ENCODE measurements around the gene TOR4A. TPM values are rescaled to one million over a fixed set of nuclear protein-coding genes. Genes with fewer than 3 reads are reported as not detected.
"Not testable (repeated sequence)": the region's sequence is repeated elsewhere in the genome, so short reads cannot be mapped to it uniquely, and the experiment has no call there.

The TOR4A gene
- total RNA-seq, 1 donor from 2014 or later, result 29.8 TPM

DNA sequence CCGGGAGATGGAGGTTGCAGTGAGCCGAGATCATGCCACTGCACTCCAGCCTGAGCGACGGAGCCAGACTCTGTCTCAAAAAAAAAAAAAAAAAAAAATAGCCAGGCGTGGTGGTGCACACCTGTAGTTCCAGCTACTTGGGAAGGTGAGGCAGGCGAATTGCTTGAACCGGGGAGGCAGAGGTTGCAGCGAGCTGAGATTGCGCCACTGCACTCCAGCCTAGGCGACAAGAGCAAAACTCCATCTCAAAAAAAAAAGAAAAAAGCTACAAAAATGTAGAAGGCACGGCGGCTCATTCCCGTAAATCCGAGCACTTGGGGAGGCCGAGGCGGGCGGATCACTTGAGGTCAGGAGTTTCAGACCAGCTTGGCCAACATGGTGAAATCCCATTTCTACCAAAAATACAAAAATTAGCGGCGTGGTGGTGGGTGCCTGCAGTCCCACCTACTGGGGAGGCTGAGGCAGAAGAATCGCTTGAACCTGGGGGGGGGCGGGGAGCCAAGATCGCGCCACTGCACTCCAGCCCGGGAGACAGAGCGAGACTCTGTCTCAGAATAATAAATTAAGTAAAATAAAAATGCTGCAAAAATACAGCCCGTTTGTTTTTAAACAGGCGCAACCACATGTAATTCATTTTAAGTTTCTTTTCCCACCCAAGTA, 37.9 kb upstream of the TOR4A start:
- not testable (repeated sequence) for DNase-seq

DNA sequence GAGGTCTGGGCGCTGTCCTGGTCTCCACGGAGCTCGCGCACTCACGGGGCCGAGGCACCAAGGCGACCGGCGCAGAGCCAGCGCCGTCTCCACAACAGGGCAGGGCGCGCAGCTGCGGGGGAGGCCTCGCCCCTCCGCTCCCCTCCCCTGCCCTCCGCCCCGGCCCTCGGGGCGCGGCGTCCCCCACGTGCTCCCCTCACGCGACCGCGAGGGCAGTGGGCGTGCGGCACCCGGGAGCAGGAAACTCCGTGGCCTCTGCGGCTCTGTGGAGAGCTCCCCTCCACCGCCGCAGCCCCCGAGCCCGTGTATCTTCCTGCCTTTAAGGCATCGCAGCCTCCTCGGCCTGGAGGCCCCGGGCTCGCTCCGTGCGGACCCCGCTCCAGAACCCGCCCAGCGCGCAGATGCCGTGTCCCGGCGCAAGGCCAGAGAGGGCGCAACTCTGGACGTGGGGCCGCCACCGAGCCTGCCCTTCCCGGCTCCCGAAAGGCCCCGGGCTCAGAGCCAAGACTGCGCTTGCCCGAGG, 37.1 kb upstream of the TOR4A start:
- peak; percentile 82 for DNase-seq

DNA sequence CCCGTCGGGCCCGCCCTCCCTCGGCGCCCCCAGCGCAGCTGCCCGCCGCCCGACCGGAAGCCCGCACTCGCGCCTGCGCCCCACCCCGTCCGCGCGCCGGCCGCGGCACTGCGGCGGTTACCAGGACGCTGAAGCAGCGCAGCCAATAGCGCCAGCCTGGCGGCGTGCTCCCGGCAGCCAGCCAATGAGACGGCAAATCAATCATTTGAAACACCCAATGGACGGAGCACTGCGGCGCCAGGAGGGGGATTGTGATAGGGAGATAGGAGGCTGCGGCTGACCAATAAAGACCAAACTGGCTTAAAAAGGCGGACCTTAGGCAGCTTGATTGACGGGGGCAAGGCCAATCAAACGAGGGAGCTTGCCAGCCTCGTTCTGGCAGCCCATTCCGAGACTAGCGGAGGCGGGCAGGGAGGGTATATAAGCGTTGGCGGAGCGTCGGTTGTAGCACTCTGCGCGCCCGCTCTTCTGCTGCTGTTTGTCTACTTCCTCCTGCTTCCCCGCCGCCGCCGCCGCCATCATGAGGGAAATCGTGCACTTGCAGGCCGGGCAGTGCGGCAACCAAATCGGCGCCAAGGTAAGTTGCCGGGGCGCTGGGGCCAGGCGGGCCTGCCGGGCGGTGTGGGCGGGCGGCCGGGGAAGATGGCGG, 36.6 kb upstream of the TOR4A start, which contains the start of gene TUBB4B:
Gene TUBB4B (plus strand): TSS at position 447 of the 649 bp plus-strand sequence. CDS start 74 bp downstream, at position 521.
- DNase-seq, result peak; percentile 100

DNA sequence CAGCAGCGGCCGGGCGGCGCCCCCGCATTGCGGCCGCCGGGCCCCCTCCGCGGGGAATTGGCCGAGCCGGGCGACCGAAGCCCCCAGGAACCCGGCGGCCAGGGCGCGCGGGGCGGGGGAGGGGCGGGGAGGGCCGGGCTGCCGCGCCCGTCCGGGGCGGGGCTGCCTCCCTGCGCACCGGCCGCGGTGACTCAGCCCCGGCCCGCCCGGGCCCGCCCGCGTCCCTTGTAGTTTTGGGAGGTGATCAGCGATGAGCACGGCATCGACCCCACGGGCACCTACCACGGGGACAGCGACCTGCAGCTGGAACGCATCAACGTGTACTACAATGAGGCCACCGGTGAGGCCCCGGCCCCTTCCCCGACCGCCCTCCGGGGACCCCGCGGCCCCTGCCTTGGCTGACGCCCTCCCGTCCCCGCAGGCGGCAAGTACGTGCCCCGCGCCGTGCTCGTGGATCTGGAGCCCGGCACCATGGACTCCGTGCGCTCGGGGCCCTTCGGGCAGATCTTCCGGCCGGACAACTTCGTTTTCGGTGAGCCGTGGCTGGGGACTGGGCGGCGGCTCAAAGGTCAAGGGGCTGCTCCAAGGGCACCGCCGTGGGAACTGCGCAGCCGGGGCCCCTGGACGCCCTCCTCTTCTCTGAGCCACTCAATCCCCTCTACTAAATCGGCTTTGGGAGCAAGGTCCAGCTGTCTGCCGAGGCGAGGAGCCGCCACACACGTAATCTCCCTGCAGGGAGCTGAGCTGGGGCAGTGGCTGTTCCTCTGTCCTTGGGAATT, 35.8 kb upstream of the TOR4A start:
- peak; percentile 49 for DNase-seq

DNA sequence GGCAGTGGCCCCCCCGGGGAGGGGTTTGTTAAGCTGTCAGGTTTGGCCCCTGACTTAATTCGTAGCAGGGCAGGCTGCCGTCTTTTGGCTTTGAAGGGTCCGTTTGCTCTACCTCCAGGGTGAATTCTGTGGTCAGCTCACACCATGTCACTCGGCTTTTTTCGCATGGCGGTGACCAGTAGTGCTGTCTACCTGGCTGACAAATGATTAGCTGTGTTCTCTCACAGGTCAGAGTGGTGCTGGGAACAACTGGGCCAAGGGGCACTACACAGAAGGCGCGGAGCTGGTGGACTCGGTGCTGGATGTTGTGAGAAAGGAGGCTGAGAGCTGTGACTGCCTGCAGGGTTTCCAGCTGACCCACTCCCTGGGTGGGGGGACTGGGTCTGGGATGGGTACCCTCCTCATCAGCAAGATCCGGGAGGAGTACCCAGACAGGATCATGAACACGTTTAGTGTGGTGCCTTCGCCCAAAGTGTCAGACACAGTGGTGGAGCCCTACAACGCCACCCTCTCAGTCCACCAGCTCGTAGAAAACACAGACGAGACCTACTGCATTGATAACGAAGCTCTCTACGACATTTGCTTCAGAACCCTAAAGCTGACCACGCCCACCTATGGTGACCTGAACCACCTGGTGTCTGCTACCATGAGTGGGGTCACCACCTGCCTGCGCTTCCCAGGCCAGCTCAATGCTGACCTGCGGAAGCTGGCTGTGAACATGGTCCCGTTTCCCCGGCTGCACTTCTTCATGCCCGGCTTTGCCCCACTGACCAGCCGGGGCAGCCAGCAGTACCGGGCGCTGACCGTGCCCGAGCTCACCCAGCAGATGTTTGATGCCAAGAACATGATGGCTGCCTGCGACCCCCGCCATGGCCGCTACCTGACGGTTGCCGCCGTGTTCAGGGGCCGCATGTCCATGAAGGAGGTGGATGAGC, 35.0 kb upstream of the TOR4A start:
- DNase-seq, result no peak

DNA sequence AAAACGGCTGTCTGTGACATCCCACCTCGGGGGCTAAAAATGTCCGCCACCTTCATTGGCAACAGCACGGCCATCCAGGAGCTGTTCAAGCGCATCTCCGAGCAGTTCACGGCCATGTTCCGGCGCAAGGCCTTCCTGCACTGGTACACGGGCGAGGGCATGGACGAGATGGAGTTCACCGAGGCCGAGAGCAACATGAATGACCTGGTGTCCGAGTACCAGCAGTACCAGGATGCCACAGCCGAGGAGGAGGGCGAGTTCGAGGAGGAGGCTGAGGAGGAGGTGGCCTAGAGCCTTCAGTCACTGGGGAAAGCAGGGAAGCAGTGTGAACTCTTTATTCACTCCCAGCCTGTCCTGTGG, 34.3 kb upstream of the TOR4A start:
- not testable (repeated sequence) for DNase-seq

DNA sequence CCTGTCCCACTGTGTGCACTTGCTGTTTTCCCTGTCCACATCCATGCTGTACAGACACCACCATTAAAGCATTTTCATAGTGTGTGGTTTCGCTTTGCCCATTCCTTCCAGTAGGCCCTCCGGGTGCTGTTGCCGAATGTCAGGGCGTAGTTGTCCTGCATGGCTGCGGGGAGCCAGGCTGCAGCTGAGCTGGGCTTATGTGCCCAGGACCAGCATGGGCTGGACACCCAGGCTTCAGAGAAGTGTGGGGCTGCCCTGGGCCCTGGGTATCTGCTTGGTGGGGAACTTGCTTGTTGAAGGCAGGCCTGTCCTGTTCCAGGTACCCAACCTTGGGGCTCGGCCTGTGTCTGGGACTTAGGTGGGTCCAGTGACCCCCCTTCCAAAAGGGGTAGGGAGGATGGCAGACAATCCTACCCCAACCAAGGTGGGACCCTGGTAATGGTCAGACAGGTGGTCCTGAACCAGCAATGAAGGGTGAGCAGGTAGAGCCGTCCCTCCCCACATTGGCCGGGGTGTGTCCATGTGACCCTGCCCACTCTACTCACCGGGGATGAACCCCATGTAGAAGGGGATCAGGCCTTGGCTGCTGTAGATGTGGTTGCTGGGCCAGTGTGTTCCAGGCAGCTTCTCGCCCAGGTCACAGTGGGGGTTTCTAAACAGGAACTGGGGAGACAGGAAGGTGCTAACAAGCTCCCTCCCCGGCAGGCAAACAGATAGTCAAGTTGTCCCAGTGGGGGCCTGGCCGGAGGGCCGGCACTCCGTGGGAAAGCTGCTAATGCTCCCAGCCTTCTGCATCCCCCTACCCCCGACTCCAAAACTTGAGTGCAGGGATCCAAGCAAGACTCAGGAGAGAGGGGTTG, 33.7 kb upstream of the TOR4A start:
- no peak for DNase-seq

DNA sequence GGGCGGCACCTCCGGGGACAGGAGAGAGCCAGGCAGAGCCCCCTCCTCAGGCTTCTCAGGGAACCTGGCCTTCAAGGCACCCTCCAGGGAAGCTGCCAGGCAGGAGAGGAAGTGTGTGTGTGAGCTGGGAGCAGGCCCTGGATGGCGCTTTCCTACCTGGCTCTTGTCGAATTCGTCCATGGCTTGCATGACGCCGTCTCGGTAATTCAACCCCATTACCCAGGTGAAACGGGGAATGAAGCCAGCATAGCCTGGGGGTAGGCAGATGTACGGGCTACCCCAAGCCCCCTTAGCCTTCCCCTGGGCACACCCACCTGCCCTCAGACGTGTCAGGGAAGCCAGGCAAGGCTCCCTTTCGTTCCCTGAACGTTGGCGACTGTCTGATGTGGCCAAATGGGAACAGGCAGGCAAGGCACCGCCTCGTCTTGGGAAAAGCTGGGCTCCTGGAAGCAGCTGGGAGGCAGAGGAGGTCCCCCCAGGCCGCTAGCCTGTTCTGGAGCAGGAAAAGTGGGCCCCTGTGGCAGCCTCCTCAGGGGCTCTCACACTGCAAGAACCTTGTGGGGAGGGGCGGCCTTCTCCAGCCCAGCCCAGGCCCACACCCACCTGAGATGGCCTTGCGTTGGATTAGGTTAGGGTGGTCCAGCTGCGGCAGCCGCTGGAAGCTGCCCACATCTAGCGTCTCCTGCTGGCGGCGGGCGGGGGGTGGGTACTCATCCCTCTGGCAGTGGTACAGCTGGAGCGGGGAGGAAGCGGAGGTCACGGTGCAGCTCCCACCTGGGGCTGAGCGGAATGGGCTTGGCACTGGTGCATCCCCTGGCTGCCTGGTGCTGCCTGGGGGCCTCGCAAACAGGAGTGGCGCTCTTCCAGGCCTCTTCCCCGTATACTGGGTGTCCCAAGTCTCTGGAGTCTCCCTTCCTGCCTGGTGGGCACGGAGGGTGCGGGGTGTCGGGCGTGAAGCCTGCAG, 32.8 kb upstream of the TOR4A start:
- DNase-seq, result peak; percentile 52

DNA sequence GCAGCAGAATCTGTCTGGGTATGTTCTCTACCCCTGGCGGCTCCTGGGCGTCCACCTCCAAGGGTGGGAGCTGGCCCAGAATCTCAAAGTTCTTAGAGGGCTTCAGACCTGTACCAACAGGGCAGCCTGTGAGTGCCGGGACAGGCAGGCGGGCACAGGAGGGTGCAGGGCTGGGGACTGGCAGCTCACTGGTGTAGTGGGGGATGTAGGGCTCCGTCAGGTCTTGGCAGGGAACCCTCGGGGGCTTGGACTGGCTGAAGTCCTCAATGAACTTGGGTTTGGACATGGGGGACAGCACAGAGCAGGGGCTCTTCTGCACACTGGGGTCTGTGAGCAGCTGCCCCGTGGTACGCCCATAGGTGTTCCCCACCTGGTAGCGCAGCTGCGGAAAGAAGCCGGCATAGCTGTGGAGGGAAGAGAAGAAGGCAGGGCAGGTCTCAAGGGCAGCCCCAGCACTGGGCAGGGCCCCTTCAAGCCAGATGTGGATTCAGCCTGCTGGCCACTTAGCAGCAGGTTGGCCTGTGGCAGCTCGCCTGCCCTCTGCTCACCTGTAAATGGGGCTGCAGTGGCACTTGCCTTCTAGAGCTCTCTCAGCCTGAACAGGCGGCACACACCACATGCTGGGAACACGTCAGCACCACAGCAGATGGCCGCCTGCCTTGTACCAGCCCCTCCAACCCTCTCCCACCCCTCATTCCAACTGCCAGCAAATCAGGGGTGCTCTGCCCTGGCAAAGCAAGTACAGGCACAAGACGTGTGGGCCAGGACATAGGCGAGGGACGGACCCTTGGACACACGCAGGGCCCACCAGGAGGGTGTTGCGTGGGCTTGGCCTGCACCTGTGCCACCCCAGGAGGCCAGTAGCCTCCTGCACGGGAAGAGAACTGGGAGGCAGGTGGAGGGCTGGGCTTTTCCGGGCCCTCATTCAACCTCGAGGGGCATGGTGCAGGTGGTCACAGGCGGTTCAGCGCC, 31.8 kb upstream of the TOR4A start:
- no peak for DNase-seq

DNA sequence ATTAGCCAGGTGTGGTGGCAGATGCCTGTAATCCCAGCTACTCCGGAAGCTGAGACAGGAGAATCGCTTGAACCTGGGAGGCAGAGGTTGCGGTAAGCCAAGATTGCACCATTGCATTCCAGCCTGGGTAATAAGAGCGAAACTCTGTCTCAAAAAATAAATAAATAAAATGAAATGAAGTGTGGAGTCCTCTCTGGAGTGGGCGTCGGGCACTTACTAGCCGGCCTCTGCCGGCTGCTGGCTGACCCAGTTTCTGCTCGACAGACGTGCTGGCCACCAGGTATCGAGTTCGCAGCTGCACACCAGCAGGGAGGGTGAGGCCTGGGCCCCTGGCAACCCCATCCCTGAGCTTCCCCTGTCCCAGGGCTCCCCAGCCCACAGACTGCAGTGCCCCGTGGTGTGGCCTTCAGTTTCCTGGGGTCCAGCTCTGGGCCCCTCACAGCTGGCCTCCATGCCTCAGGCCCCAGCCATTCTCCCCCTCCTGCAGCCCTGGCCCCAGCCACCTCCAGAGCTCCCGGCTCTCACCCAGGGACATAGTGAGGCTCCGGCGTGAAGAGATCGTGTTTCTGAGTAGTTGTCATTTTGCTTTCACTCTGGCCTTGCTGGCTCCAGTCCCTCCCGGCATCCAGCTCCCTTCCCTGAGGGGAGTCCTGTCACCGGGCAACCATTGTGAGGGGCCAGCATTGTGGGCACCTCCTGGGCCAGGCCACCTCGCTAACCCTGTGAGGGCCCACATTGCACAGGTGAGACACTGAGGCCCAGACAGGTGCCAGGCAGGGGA, 30.2 kb upstream of the TOR4A start:
- no peak for DNase-seq

DNA sequence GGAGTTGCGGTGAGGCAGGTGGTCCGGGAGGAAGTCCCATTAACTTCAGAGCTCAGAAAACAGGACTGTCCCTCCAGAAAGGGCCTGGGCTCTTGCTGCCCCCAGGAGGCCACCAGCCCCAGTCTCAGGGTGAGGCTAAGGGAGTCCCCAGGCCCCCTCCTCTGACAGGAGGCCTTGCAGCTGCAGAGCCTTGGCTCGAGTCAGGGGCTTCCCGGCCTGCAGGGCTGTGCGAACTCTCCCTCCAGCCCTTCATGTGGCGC, 29.7 kb upstream of the TOR4A start:
- no peak for DNase-seq

DNA sequence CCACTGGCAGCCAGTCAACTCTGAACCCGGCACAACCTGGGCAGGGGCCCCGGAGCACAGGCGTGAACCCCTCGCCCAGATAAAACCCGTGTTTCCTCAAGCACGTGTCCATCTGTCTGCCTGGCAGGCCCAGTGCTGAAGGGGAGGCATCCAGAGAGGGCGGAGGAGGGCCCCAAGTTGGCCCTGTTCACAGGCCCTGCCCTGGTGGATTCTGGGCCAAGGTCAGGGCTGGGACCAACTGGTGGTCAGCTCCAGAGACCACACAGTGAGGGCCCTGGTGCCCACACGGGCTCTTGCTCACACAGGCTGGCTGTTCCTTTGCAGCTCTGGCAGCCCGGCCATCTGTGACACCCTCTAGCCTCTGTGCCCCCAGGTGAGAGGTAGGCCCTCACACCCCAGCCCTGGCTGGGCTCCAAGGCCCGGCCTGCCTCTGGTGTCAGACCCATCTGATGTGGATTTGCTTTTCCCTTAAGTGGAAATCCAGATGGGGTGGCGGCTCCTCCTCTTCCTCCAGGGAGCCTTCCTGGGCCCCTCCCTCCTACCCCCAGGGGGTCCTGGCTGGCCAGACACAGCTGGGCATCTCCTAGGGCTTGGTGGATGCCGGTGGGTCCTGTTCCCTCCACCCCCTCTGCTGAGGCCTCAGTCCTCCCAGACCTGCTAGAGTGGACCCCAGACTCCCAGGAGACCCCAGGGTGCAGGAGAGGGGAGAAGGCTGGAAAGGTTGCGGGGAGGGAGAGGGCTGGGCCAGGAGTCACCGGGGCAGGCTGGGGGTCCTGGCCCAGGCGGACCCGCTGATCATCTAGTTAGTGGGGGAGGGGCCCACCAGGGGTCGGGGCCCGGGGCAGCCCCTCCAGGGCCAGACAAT, 27.0 kb upstream of the TOR4A start:
- no peak for DNase-seq

DNA sequence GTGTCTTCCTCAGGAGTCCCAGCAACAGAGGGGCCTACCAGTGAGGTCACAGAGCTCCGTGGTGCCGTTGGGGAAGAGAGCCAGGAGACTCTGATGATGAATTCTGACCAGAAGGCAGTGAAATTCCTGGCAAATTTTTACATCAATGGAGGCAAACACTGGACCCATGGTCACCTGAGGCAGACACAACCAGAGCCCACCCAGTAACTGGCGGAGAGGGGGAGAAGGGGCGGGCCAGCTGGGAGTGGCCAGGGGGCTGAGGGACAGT, 26.4 kb upstream of the TOR4A start, which contains the start of gene STPG3:
Gene STPG3 (plus strand): TSS at position 93 of the 268 bp plus-strand sequence. CDS start 1 bp downstream, at position 94.
- DNase-seq, result no peak

DNA sequence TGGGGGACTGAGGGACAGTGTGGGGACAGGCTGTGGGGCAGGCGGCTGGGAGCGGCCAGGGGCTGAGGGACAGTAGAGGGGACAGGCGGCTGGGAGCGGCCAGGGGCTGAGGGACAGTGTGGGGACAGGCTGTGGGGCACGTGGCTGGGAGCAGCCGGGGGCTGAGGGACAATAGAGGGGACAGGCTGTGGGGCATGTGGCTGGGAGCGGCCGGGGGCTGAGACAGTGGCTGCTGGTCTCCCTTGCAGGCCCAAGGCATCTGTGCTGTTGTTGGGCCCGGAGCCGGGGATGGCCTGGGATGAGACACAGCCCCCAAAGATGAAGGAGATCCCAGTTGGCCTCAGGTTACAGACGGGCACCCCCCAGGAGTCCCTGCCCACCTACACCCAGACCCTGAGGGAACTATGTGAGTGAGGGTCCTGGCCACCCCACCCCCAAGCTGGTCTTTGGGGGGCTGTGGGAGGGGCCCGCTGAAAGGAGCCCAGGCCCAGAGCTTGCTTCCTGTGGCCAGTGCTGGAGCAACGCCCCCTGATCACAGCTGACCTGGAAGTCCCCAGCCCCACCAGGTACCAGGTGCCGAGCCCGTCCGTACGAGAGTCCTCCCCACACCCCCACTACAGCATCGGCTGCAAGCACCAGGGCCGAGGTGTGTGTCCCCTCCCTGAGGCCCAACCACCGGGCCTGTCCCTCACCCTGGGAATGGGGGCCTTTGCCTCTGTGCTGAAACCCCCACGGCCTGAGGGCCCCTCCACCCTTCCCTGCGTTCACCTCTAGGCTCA, 25.8 kb upstream of the TOR4A start:
- DNase-seq, result no peak

DNA sequence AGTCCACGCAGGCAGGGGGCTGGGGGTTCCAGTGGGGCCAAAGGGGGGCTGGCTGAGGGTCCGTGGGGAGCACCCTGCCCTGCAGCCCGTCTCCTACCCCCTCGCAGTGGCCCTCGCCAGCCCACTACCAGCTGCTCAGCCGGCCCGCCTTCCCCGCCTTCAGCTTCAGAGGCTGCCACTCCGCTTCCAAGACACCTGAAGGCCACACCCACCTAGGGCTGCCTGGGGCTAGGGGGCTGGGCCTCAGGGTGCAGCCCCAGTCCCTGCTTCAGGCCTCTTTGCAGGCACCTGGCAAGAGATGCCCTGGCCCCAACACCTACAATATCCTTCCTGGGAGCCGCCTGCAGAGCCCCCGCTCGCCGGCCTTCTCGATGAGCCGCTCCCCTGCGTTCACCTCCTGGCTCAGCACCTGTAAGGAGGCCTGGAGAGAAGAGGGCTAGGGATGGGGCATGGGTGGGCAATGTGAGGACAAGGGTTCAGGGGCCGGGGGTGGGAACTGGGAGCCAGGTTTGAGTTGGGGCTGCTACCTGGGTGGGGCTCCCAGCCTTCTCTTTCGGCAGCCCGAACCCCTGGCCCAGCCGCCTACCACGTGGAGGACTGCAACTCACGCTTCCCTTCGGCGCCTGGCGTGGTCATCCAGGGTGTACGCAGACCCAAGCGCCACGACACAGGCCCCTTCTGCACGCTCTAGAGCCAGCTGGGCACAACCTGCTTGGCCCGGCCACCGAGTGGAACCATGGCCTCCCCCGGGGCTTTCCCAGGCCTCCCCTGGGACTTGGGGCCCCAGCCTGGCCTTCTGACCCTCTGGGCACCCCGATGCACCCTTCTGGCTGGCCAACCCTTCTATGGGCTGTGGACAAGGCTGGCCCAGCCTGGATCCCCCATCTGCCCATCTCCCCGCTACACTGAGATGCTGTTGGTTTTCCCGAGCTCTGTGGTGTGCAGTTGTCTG, 24.7 kb upstream of the TOR4A start:
- DNase-seq, result no peak
